Sigmoid colon (tissue), 4 donors: ENCODE data around the gene MIA2.

Experiments
- POLR2A ChIP-seq, 2 donors: fragments of 450-650 bp; IDR thresholded peaks; one replicate each; pipeline ENCODE4 v1.6.1; 2016; ENCODE audit warnings: antibody characterized with exemption in 2 of 2, mild to moderate bottlenecking in 2 of 2, moderate library complexity in 2 of 2
- POLR2AphosphoS5 ChIP-seq, 4 donors: sonication (generic); formaldehyde crosslinking; IDR thresholded peaks; one replicate each; pipeline ENCODE4 v1.6.1; 2017; ENCODE audit warnings: antibody characterized with exemption in 4 of 4
- TF ChIP-seq, protein P1 (sequence below), 4 experiments: fragments of 450-650 bp in 3 of 4; fragments of 200-600 bp in 1 of 4; IDR thresholded peaks; one replicate each; pipeline ENCODE4 v1.5.1; 2016 to 2019; ENCODE audit warnings: antibody characterized with exemption in 4 of 4, mild to moderate bottlenecking in 3 of 4, moderate library complexity in 2 of 4

DNA sequence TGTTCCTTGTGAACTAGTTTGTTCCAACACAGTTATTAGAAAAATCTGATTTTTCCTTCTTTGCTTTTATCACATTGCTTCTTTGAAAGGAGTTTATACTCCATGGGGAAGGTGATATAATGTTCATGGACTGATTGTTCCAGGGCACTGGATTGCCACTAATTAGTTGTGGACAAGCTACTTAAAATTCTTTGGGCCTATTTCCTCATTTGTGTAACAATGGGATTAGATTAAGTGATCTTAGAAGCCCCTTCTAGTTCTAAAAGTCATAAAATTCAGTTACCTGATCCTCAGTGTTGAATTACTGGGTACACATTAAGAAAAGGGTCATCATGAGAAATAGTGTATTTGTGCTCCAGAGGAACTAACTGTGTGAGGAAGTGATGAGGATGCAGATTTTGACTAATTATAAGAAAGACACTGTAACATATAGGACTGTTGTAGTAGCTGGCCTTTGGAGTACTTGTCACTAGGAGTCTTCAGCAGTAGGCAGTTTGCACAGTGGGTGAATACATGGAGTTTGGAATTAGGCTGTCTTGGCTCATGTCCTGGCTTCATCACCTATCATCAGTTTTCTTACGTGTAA, 82.2 kb downstream of the MIA2 start:
- TF ChIP-seq POLR2AphosphoS5 (IDR thresholded peaks at IDR 0.05) = no peak
- TF ChIP-seq, protein P1, sequence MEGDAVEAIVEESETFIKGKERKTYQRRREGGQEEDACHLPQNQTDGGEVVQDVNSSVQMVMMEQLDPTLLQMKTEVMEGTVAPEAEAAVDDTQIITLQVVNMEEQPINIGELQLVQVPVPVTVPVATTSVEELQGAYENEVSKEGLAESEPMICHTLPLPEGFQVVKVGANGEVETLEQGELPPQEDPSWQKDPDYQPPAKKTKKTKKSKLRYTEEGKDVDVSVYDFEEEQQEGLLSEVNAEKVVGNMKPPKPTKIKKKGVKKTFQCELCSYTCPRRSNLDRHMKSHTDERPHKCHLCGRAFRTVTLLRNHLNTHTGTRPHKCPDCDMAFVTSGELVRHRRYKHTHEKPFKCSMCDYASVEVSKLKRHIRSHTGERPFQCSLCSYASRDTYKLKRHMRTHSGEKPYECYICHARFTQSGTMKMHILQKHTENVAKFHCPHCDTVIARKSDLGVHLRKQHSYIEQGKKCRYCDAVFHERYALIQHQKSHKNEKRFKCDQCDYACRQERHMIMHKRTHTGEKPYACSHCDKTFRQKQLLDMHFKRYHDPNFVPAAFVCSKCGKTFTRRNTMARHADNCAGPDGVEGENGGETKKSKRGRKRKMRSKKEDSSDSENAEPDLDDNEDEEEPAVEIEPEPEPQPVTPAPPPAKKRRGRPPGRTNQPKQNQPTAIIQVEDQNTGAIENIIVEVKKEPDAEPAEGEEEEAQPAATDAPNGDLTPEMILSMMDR (IDR thresholded peaks at IDR 0.05) = no peak
- no peak for TF ChIP-seq POLR2A (IDR thresholded peaks at IDR 0.05)
